Ascending aorta (tissue), 2 donors: ENCODE data around the gene PPY. TPM values are rescaled to one million over a fixed set of nuclear protein-coding genes. Genes with fewer than 3 reads are reported as not detected.
"Not testable (repeated sequence)": the region's sequence is repeated elsewhere in the genome, so short reads cannot be mapped to it uniquely, and the experiment has no call there.

Experiments
- DNase-seq, 2 donors: peaks; one replicate each; pipeline ENCODE4 v3.0.0-alpha.2; 2019; ENCODE audit warnings: low spot score in 2 of 2
- H3K27ac ChIP-seq, 2 donors: fragments of 200-600 bp; sonication (generic); one replicate each; pipeline ENCODE4 v1.5.1; 2016 to 2017; ENCODE audit warnings: mild to moderate bottlenecking in 1 of 2
- H3K27me3 ChIP-seq: fragments of 200-600 bp; sonication (generic); one replicate; pipeline ENCODE4 v1.5.1; 2017
- H3K36me3 ChIP-seq, 2 donors: fragments of 200-600 bp; sonication (generic); one replicate each; pipeline ENCODE4 v1.5.1; 2016
- H3K4me1 ChIP-seq, 2 donors: fragments of 200-600 bp; sonication (generic); one replicate each; pipeline ENCODE4 v1.5.1; 2016 to 2017; ENCODE audit warnings: mild to moderate bottlenecking in 1 of 2
- H3K4me3 ChIP-seq, 2 donors: fragments of 200-600 bp; sonication (generic); one replicate each; pipeline ENCODE4 v1.5.1; 2016 to 2017; ENCODE audit warnings: mild to moderate bottlenecking in 1 of 2
- H3K9me3 ChIP-seq, 2 donors: fragments of 200-600 bp; sonication (generic); one replicate each; pipeline ENCODE4 v1.5.1; 2016
- CTCF ChIP-seq, 3 experiments: fragments of 200-600 bp in 2 of 3; fragments of 450-650 bp in 1 of 3; sonication (generic) in 2 of 3; IDR thresholded peaks; one replicate each; pipeline ENCODE4 v1.5.1; 2016 to 2019; ENCODE audit warnings: antibody characterized with exemption in 3 of 3, mild to moderate bottlenecking in 1 of 3, moderate library complexity in 1 of 3
- intact Hi-C: fragments of 100-400 bp; cut with DNase I; formaldehyde crosslinking; loops from one replicate; pipeline ENCODE4 v1.15.1; 2023
- total RNA-seq: library from RNA; depleted of rRNA; stranded (reverse); fragments of >200 nt; gene quantifications from one replicate; pipeline ENCODE4 v1.1.0, GENCODE V29; 2016

PPY gene
- total RNA-seq, 1 donor from 2014 or later = not detected

- no peak for TF ChIP-seq CTCF (IDR thresholded peaks at IDR 0.05)
- Histone ChIP-seq H3K27ac (no peak overlapping the region), H3K36me3 (no peaks in the 10 kb centered on the region), H3K4me3 (no peak overlapping the region), H3K9me3 (no peaks in the 10 kb centered on the region), H3K4me1 (no peaks in the 10 kb centered on the region), H3K27me3 (no peaks in the 10 kb centered on the region)
- no peak for DNase-seq
- intact Hi-C loops = no loop called here
These were observed 6.9 kb downstream of the PPY start for GRCh38 chr17:43935204-43935925.

GRCh38 chr17:43932923-43933322 lies 9.4 kb downstream of the PPY start:
- intact Hi-C loops = no loop called here
- TF ChIP-seq CTCF (IDR thresholded peaks at IDR 0.05) = no peak
- no peaks in the 10 kb centered on the region for H3K36me3 ChIP-seq

GRCh38 chr17:43932357-43932756 lies 9.9 kb downstream of the PPY start:
- no peak for TF ChIP-seq CTCF (IDR thresholded peaks at IDR 0.05)
- Histone ChIP-seq H3K9me3 (no peaks in the 10 kb centered on the region), H3K36me3 (no peaks in the 10 kb centered on the region), H3K4me3 (no peak overlapping the region), H3K27ac (no peak overlapping the region), H3K27me3 (no peaks in the 10 kb centered on the region), H3K4me1 (no peaks in the 10 kb centered on the region)
- intact Hi-C loops = no loop called here
- no peak for DNase-seq

More at GRCh38 chr17:43932923-43933322, 9.4 kb downstream of the PPY start:
- Histone ChIP-seq H3K27me3 (no peaks in the 10 kb centered on the region), H3K9me3 (no peaks in the 10 kb centered on the region), H3K27ac (no peak overlapping the region), H3K4me3 (no peak overlapping the region), H3K4me1 (no peaks in the 10 kb centered on the region)
- DNase-seq = no peak

GRCh38 chr17:43931062-43931571 lies 11.2 kb downstream of the PPY start:
- Histone ChIP-seq H3K4me3 (no peak overlapping the region), H3K27ac (no peak overlapping the region), H3K36me3 (no peaks in the 10 kb centered on the region), H3K27me3 (no peaks in the 10 kb centered on the region), H3K4me1 (peaks cover 0 to 4% of the 10 kb centered on the region in 2 donors), H3K9me3 (no peaks in the 10 kb centered on the region)
- no peak for DNase-seq
- TF ChIP-seq CTCF (IDR thresholded peaks at IDR 0.05) = no peak
- intact Hi-C loops = no loop called here

GRCh38 chr17:43928609-43929008 lies 13.7 kb downstream of the PPY start:
- H3K9me3 ChIP-seq = no peaks in the 10 kb centered on the region
- peaks cover 0 to 4% of the 10 kb centered on the region in 2 donors for H3K4me1 ChIP-seq
- H3K36me3 ChIP-seq = no peaks in the 10 kb centered on the region
- no peak overlapping the region for H3K4me3 ChIP-seq
- intact Hi-C loops = no loop called here
- TF ChIP-seq CTCF (IDR thresholded peaks at IDR 0.05) = no peak
- no peak overlapping the region for H3K27ac ChIP-seq
- no peak for DNase-seq
- H3K27me3 ChIP-seq = no peaks in the 10 kb centered on the region

GRCh38 chr17:43927929-43928328 lies 14.3 kb downstream of the PPY start:
- H3K9me3 ChIP-seq, H3K27ac ChIP-seq, DNase-seq, H3K4me1 ChIP-seq, intact Hi-C loops, H3K36me3 ChIP-seq, H3K4me3 ChIP-seq, H3K27me3 ChIP-seq: not testable (repeated sequence)
